ENCODE data around the gene PGM2L1.

Gene PGM2L1

DNA sequence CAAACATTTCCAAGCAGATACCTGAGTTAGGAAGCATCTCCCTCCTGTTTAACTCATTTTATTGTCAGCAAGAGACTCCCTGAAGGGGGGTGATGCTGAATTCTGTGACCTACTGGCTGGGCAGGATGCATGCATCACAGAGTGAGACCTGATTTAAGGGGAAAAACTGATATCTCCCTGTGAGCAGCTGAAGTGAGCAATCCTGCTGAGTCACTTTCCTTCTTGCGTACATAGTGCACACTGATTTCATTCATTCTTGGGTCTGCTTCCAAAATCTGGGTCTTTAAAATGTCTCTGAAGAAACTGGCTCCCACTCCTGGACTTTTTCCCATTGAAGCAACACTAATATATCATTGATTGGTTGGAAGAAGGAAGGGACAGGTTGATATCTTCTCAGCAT is 110.1 kb downstream of the PGM2L1 start:
- DNase-seq: no peak

DNA sequence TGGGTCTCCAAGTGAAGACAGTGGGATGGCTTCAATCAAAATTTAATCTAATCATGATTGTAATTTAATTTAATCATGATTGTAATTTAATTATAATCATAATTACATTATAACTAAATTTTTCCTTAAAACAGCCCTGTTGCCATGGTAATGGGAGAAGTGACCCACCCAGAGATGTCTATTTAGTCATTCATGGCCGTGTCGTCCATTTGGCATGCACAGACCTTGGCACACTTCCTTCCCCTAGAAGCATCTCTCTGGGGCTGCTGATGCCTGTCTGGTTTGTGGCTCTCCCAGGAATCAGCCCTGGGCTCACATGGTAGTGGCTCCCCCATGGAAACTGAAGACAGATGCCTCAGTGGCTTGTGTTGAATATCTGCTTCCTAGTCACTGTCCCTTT is 113.8 kb downstream of the PGM2L1 start:
- no peak for DNase-seq

GRCh38 chr11:74283580-74284180 is 114.6 kb downstream of the PGM2L1 start:
- DNase-seq: peak; percentile 32

GRCh38 chr11:74282914-74283371 is 115.3 kb downstream of the PGM2L1 start:
- DNase-seq: peak; percentile 18

GRCh38 chr11:74282421-74282820 is 115.8 kb downstream of the PGM2L1 start:
- peak; percentile 54 for DNase-seq

DNA sequence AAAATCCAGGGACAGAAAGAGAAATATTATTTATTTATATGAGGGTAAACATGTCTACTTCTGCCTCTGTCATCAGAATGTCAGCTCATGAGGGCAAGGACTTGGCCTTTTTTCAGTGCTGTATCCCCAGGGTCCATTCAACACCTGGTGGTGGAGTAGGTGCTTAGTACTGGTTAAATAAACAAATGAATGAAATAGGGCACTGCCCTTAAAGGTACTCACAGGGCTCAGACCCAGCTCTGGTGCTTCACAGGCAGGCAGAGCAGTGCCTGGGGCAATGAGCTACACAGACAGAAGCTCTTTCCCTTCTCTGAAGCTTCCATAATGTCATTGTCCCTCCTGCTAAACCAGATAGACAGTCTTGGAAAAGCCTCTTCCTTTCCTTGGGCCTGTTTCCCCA is 117.7 kb downstream of the PGM2L1 start:
- peak; percentile 88 for DNase-seq

All from NCI-H2029 (cell line).